Stimulated activated CD4-positive, alpha-beta T cell treated with anti-CD3 and anti-CD28 coated beads, Interleukin-12 subunit alpha, Interleukin-12 subunit beta, amount 100 ng/mL, for 48 hours (primary cell): ENCODE measurements around the gene AVPR2.

Experiments
- DNase-seq, 3 donors: peaks; one replicate each; pipeline ENCODE4 v3.0.0-alpha.2; 2020; ENCODE audit warnings: low read depth in 2 of 3, low spot score in 1 of 3

Gene AVPR2

GRCh38 chrX:153903991-153904957 lies at the start of gene AVPR2:
Gene AVPR2, plus strand, starts transcription at chrX:153904673. Its CDS starts 473 bp downstream, at chrX:153905146.
- DNase-seq = no peak

- DNase-seq = no peak
These were observed 49.8 kb upstream of the AVPR2 start for GRCh38 chrX:153854702-153855101.

- DNase-seq = no peak
These were observed 47.0 kb upstream of the AVPR2 start for GRCh38 chrX:153857348-153857903.

DNA sequence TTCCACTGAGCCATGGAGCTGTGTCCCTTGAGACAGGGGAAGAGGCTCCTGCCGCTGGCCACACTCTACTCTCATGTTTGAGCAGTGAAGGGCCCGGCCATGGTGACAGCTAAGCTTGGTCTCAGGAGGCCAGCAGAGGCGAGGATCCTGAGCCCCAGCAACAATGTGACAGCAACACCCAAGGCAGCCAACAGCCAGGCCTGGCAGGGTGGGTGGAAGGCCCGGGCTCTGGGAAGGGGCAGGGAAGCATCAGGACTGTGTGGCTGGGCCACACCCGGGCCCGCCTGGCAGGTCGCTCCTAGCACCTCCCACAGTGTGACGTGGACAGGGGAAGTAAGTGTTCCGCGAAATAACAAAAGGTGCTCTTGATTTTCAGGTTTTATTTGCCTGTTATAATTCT lies 43.3 kb upstream of the AVPR2 start:
- no peak for DNase-seq

- no peak for DNase-seq
These were observed 42.7 kb upstream of the AVPR2 start for GRCh38 chrX:153861733-153862310.

DNA sequence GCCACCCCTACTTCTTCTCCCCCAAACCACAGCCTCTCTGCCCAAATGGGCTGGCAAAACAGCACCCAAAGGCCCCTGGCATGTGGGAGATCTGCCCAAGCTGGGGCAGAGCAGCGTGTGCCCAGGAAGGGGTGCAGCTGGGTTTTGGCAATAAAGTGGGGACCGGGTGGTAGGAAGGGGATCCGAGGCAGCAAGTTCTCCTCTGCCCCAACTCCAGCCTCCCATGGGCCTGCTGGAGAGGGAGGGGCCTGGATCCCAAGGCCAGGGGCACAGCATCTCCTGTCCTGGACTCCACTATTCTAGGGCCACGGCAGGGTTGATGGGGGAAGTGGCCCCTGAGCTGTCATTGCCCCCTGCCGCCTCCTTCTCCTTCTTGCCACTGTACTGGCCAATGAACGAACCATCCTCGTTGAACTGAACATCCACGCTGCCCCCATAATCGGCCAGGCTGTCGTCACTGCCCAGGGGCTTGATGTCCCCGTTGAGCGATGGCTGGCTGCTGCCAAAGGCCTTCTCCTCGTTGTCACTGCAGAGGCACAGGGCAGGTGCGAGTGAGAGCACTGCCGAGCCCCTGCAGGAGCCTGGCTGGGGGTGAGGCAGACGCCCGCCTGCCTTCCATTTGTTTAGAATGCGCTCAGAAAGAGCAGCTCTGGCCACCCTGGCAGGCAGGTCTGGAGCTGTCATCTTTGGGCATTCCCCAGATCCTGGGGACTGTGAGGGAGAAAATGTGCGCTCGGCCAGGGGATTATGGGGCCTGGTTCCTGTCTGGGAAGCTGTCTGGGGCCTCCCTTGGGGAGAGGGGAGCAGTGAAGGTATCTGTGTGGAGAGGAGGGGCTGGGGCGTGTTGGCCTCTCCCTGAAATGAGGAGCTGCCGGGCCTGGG lies 41.9 kb upstream of the AVPR2 start:
- no peak for DNase-seq

DNA sequence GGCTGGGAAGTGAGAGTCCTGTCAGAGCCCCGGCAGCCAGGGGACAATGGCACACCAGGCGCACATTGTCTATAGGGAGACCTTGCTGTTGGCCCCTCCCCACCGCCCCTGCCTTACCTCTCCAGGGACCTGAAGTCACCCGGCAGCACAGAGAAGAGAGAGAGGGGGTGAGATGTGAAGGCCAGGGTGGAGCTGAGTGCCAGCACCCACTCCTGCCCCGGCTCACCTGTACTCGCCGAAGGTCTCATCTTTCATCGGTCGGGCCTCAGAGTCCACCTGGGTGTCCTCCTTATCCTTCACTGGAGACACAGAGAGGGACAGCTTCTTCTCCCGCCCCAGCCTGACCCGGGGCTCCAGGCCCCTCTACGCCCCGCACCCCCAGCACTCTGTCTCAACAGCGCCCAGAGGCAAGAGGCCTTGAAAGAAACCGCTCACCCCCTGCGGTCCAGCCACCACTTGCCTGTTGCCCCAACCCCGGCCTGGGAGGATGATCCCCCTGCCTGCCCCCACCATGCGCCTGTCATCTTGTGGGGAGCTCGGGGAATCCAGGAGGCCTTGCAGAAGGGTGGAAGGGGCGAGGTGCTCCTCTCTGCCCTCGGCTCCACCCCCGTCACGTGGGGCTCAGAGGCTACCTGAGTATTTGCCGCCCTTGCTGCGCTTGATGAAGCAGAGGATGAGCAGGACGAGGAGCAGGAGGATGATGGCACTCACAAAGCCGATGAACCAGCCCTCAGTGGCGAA lies 41.1 kb upstream of the AVPR2 start:
- DNase-seq = no peak

GRCh38 chrX:153864101-153864500 lies 40.4 kb upstream of the AVPR2 start:
- no peak for DNase-seq

DNA sequence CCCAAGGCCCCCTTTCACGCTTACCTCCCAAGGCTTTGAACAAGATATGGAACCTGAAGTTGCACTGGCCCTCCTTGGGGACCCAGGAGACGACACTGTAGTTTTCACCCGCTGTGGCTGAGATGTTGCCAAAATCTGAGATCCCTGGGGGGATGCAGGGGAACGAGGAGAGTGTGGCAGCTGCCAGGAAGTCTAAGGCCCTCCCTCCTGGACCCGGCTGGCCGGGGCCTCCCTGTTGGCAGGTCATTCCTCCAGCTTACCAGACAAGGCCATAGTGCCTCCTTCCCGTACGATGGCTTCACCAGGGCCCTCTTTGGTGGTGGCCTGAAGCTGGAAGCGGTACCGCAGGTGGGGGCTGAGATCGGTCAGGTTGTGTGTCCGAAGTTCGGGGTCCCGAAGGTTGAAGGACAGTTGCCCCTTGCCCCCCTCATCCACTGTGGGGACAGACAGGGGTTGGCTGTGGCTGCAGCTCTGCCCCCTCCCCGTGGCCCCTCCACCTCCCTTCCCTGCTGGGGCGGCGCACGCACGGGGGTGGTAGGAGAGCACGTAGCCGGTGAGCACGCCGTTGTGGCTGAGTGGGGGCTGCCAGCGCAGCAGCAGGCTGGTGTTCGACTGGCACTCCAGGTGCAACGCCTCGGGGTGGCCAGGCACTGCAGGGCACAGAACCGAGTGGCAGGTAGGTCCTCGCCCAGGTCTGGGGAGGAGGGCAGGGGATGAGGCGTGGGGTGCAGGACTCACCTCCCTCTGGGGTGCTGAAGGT lies 39.7 kb upstream of the AVPR2 start:
- DNase-seq = no peak

DNA sequence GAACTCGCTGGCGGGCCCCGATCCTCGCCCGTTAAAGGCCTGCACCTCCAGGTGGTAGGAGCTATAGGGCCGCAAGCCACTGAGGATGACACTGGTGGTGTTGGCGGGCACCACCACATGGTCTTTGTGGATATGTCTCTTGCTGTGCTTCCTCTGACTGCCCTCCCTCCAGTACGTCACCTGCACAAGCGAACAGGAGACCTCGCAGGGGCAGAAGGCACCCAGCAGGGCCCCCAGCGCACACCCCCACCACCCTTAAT lies 39.2 kb upstream of the AVPR2 start:
- DNase-seq = no peak

- no peak for DNase-seq
These were observed 38.8 kb upstream of the AVPR2 start for GRCh38 chrX:153865685-153866084.

GRCh38 chrX:153866302-153867019 lies 38.0 kb upstream of the AVPR2 start:
- DNase-seq = no peak

GRCh38 chrX:153867139-153867538 lies 37.3 kb upstream of the AVPR2 start:
- DNase-seq = no peak

DNA sequence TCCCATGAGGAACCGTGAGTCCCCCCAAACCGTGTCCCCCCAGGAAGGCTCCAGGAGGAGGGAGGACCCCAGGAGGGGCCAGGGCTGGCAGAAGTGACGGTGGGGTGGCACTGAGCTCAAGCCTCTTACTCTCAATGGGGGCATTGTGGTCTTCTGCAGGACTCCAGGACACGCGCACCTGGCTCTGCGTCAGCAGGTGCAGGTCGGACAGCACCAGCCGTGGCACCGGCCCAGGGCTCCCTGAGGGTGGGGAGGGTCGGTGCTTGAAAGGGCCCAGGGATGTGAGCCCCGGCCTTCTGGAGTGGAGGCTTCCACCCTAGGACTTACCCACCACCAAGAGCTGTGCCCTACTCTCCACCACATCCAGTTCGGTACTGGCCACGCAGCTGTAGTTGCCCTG lies 36.8 kb upstream of the AVPR2 start:
- no peak for DNase-seq

DNA sequence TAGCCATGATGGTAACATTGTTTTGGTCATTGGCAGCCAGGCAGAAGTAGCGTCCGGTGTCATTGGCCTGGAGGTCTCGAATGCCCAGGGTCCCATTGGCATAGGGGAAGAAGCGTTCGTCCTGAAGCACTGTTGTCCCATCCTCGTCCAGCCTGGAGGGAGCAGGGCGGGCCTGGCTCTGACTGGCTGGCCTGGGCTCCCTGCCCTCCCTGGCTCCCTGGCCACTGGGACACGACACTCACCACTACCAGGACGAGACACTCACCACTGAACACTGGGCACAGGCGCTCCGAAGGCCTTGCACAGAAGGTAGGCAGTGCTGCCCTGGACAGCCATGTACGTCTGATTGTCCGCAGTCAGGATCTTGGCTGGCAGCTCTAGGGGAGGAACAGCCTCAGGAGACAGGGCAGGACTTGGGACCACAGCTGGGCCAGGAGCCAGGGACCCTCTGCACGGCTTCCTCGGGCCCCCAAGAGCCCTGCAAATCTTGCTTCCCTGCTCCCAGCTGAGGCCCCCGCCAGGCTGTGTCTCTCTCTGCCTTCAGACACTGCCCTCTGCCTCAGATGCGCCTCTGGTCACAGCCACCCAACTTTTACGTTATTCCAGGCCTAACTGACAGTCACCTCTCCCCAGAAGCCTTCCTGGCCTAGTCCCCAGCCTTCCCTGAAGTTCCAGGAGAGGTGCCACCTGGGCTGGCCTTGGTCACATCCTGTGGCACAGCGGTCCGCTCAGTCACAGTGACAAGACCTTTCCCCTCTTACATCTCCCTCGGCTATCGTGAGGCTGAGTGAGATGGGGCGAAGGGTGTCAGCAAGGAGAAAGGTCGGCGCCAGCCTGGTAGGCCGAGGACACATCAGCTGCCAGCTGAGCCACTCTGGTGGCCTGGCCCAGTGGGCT lies 35.6 kb upstream of the AVPR2 start:
- DNase-seq = no peak

- DNase-seq = no peak
These were observed 34.8 kb upstream of the AVPR2 start for GRCh38 chrX:153869473-153870287.

DNA sequence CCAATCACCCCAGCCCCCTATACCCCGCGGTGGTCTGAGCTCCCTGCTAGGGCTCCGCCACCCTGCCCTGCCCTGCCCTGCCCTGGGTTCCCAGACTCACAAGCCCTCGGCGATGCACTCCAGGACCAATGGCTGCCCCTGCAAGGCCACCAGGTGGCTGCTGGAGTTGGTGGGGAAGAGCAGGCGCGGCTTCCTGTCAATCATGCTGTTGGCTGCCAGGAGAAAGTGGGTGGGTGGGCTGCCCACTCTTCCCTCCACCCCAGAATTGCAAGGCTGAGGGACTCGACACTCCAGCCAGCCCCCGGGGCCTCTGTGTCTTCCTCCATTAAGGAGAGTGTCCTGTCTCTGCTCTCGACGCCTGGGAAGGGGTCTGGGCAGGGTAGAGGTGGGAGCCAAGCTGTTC lies 34.2 kb upstream of the AVPR2 start:
- no peak for DNase-seq
